ENCODE results near the gene CELSR1.

GRCh38 chr22:46459347-46460065, 77.9 kb downstream of the CELSR1 start:
- TF ChIP-seq CTCF (IDR thresholded peaks at IDR 0.05) (no peak), EZH2 (IDR thresholded peaks at IDR 0.05; ENCODE audit: borderline replicate concordance, insufficient read depth, low read depth, low read length, poor library complexity, severe bottlenecking) (no peak)
